Subcutaneous preadipocyte (primary cell): ENCODE measurements around the gene ATP1A2. TPM values are rescaled to one million over a fixed set of nuclear protein-coding genes. Genes with fewer than 3 reads are reported as not detected.

ENCODE experiments used
- total RNA-seq: library from RNA; depleted of rRNA; stranded (reverse); fragments of >200 nt; gene quantifications from 2 replicates; pipeline ENCODE4 v1.2.3, GENCODE V29; 2012

The ATP1A2 gene
- not detected in 2 replicates for total RNA-seq

DNA sequence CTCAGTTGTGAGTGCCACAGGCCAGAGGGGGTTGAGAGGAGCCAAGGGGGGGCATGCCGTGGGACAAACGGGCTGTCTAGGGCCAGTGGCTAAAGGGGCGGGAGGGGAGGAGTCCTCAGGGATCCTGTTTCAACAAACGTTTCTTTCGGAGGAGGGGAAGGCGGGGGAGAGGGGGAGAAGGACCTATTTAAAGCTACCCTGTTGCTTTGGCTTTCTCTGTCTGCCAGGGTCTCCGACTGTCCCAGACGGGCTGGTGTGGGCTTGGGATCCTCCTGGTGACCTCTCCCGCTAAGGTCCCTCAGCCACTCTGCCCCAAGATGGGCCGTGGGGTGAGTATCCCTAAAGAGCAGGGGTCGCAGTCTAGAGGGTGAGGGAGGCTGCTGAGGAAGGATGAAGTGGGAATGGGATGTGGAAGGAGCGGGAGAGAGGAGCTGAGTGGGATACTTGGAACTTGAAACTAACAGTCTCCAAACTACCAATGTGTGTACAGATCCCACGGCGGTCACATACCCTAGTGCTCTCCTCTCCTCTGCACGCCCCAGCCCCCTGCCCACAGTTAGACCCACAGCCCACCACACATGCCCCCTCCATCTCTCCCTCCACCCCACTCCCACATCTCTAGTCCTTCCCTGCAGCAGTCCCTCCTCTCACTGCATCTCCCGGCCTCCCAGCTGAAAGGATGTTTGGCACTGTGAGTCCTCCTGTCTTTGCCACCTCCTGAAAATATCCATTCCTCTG, at the start of gene ATP1A2:
TSS of gene ATP1A2 (plus strand) at position 215 of the 738 bp plus-strand sequence. CDS start at position 318, 103 bp downstream.

DNA sequence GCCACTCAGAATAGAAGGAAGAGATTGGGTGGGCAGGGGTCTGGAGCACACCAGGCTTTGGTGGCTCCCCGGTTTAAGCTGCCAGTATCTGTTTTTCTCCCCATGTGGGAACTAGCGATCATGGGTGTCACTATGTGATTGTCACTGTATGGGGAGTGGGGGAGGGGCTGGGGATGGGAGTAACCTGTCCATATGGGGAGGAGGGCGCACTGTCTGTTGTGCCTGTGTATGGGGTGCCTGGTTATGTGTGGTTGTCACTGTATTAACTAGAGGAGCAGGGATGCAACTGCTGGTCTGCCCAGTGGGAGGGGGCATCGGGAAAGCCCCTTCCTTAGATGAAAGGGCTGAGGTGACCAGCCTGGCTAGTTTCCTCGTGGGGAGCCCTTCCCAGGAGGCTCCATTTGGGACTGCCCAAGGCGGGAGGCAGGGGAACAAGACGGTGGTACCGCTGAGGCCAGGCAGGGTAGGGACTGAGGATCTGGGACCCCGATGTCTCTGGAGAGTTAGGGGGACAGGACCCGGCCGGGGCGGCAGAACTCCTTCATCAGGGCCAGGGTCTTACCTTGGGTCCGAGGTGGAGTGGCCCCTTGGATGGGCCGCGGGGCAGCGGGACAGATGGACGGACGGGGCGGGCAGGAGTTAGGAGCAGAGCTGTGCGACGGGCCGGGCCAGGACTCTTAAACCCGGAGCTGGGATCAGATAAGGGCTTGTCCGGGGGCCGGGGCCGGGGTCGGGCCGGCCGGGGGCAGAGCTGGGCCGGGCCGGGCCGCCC, 45.9 kb upstream of the ATP1A2 start, which contains the start of gene KCNJ10:
TSS of gene KCNJ10 (minus strand) at position 701 of the 772 bp plus-strand sequence. CDS start 27,628 bp downstream, outside the sequence.

DNA sequence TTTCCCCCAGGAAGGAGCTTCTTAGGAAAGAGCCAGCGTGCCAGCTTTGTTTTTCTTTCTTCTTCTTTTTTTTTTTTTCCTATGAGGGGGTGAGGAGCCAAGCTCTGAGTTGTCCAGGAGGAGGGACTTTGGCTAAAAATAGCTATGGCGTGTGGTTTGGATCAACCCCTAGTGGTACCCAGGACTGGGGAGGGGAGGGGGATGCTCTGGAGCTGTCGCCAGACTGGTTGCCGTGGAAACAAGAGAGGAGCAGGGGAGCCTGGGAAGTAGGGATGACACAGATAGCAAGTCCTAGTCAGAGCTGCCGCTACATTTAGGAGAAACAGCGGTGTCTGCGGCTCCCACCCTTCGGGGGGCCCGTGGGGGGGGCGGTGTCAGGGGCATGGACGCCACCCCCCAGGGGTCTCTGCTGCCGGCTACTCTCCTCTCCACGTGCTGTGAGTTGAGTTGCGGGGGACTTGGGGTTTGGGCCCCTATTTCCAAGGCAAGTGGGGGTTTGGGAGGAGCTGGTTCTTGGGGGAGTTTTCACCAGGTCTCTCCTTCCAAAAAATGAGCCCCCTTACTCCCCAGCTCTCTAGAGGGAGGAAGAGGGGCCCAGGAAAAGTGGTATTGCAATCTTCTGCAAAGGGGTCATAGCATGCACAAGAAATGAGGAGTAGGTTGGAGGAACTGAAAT, 34.2 kb upstream of the ATP1A2 start, which contains the start of gene KCNJ9:
TSS of gene KCNJ9 (plus strand) at position 278 of the 676 bp plus-strand sequence. CDS start 2,493 bp downstream, outside the sequence.

GRCh38 chr1:160097911-160098851, 17.4 kb upstream of the ATP1A2 start, which contains the start of gene IGSF8:
Gene IGSF8 (minus strand): TSS chr1:160098619. CDS start chr1:160098472, 147 bp downstream.

DNA sequence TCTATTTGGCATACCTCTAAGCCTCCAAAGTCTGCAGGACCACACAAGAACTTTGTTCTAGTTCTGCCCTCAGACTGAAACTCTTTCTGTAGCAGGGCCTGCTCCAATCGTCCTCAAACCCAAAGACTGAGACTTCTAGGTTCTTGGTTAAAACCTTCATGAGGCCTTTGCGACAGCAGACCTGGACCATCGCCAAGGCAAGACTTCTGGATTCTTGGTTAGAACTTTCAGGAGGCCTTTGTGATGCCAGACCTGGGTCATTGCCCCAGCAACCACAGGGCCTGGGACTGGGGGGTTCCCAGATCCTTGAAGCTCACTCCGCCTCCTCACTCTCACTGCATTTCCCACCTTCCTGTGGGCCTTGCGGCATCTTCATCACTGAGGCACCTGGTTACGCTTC, 35.7 kb downstream of the ATP1A2 start, which contains the start of gene ATP1A4:
TSS of gene ATP1A4 (plus strand) at position 301 of the 400 bp plus-strand sequence. CDS start 438 bp downstream, outside the sequence.

DNA sequence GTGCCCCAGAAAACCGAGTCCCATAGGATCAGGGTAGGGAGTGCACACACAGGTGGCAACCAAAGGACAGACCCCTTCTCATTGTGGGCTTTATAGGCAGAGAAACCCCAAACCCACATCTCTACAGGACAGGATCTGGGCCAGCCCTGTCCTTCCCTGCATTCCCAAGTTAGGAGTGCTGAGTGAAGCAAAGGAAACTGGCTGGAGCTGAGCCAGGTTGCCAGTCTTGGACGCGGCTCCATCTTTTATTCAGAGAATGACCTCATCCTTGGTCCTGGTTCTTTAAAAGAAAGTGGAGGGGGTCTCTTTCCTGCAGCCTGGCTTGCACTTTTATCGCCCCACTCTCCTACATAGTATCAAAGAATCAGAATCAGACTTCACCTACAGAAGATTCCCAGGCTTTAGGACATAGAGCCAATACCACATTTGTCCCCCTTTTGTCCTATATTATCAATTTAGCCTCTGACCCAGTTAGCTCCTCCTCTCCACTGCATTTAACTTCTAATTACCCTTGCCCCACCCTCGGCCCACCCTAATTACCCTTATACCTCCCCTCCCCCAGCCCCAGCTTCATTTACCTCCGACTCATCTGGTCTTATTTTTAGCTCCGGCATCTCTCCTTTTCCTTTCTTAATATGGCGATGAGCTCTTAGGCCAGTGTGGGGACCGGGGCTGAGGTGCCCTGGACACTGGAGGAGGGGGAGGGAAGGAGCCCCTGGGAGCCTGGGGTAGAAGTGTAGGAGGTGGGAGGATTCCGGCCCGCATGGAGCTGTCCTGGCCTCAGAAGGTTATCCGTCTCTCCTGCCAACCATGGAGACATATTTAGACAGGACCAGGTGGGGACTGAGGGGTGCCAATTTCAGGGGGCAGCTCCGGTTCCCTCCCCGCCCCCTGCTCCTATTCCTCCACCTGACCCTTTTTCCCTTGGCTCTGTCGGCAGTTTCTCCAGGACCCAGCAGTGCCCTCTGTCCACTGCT, 74.4 kb downstream of the ATP1A2 start, which contains the start of gene CASQ1:
TSS of gene CASQ1 (plus strand) at position 927 of the 977 bp plus-strand sequence. CDS start 177 bp downstream, outside the sequence.

Other genes with a start within 250 kb of the ATP1A2 start
- gene CFAP45, start 215.6 kb upstream of the ATP1A2 start, total RNA-seq: 0.37 and 0.39 TPM in 2 replicates
- gene TAGLN2, start 190.3 kb upstream of the ATP1A2 start, total RNA-seq: 182 and 238 TPM in 2 replicates
- gene IGSF9, start 170.1 kb upstream of the ATP1A2 start, total RNA-seq: not detected in 2 replicates
- gene SLAMF9, start 161.5 kb upstream of the ATP1A2 start, total RNA-seq: not detected in 2 replicates
- gene PIGM, start 83.8 kb upstream of the ATP1A2 start, total RNA-seq: 5.1 and 6.6 TPM in 2 replicates
- gene KCNJ10, start 45.6 kb upstream of the ATP1A2 start, total RNA-seq: not detected in 2 replicates
- gene KCNJ9, start 34.2 kb upstream of the ATP1A2 start, total RNA-seq: under 0.01 TPM in 1 of 2 replicates, not detected in the other
- gene IGSF8, start 17.1 kb upstream of the ATP1A2 start, total RNA-seq: 11.5 and 14.3 TPM in 2 replicates
- gene ATP1A4, start 35.8 kb downstream of the ATP1A2 start, total RNA-seq: not detected in 2 replicates
- gene CASQ1, start 74.8 kb downstream of the ATP1A2 start, total RNA-seq: not detected in 2 replicates
- gene PEA15, start 89.6 kb downstream of the ATP1A2 start, total RNA-seq: 67.1 and 80.8 TPM in 2 replicates
- 77.2 and 85.2 TPM in 2 replicates for gene DCAF8, start 146.8 kb downstream of the ATP1A2 start, total RNA-seq
- gene PEX19, start 169.4 kb downstream of the ATP1A2 start, total RNA-seq: 54.4 and 58.8 TPM in 2 replicates
- gene COPA, start 227.5 kb downstream of the ATP1A2 start, total RNA-seq: 199 and 249 TPM in 2 replicates
- 107 and 115 TPM in 2 replicates for gene NCSTN, start 227.6 kb downstream of the ATP1A2 start, total RNA-seq